Activated CD8-positive, alpha-beta memory T cell treated with anti-CD3 and anti-CD28 coated beads, Interleukin-2, amount 50 U/mL, for 24 hours (primary cell): ENCODE measurements around the gene SLC22A7.

Experiments used
- DNase-seq: peaks from one replicate; pipeline ENCODE4 v3.0.0-alpha.2; 2020; ENCODE audit errors: extremely low read depth

The SLC22A7 gene

DNA sequence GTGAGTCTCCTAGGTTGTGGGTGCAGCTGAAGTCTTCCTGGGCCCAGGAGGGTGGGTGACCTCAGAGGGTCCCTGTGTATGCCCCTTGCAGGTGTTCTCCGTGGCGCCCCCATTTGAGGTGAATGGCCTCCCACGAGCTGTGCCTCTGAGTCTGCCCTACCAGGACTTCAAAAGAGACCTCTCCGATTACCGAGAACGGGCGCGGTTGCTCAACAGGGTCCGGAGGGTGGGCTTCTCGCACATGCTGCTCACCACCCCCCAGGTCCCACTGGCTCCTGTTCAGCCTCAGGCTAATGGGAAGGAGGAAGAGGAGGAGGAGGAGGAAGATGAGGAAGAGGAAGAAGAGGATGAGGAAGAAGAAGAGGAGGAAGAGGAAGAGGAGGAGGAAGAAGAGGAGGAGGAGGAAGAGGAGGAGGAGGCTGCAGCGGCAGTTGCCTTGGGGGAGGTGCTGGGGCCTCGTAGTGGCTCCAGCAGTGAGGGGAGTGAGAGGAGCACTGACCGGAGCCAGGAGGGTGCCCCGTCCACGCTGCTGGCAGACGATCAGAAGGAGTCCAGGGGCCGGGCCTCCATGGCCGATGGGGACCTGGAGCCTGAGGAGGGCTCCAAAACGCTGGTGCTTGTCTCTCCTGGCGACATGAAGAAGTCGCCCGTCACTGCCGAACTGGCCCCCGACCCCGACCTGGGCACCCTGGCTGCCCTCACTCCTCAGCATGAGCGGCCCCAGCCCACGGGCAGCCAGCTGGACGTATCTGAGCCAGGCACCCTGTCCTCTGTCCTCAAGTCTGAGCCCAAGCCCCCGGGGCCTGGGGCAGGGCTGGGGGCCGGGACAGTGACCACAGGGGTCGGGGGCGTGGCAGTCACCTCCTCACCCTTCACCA is 15.2 kb upstream of the SLC22A7 start:
- DNase-seq: no peak

DNA sequence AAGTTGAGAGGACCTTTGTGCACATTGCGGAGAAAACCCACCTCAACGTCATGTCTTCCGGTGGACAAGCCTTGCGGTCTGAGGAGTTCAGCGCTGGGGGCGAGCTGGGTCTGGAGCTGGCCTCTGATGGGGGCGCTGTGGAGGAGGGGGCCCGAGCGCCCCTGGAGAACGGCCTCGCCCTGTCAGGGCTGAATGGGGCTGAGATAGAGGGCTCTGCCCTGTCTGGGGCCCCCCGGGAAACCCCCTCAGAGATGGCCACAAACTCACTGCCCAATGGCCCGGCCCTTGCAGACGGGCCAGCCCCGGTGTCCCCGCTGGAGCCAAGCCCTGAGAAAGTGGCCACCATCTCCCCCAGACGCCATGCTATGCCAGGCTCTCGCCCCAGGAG is 14.6 kb upstream of the SLC22A7 start:
- no peak for DNase-seq

- no peak for DNase-seq
Measured at GRCh38 chr6:43283905-43284304, 14.2 kb upstream of the SLC22A7 start.

DNA sequence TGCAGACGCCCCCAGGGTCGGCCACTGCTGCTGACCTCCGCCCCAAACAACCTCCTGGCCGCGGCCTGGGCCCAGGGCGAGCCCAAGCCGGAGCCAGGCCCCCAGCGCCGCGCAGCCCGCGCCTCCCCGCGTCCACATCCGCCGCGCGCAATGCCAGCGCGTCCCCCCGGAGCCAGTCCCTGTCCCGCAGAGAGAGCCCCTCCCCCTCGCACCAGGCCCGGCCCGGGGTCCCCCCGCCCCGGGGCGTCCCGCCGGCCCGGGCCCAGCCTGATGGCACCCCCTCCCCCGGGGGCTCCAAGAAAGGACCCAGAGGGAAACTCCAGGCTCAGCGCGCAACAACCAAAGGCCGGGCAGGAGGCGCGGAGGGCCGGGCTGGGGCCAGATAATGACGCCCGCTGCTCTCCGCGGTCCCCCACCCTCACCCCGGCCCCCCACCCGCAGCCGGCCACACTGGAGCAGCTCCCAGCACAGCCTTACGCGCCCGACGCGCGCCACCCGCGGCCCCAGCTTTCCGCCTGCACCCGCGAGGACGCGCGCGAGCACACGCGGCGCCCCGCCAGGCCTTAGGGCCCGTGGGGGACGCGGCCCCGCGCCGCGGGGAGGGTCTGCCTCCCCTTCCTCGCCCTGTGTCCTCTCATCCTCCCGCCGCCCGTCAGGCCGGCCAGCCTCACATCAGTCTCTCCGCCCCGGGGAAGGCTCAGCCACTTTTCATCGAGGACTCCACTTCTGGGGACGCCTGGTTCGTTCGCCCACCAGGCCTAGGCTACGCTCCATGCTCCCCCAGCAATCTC is 12.9 kb upstream of the SLC22A7 start:
- no peak for DNase-seq

DNA sequence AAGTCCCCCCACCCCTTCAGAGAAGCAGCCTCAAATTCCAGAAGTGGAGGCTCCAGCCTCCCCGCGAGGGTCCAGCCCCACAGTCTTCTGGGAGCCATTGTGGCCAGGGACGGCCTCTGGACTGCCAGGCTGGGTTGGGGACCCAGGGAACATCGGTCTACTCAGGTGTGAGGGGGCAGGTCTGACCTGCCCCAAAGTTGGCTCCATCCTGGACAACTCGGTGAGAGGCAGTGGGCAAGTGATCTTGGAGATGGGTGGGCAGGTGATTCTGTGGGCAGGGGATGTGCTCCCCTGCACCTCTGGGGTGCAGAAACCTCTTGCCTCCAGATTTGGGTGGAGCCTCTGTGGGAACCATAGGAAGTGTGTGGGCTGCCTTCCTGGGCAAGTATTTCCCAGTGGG is 12.2 kb upstream of the SLC22A7 start:
- no peak for DNase-seq

GRCh38 chr6:43286456-43286979 is 11.5 kb upstream of the SLC22A7 start:
- DNase-seq: no peak

- no peak for DNase-seq
Measured at GRCh38 chr6:43286980-43287716, 10.9 kb upstream of the SLC22A7 start.

DNA sequence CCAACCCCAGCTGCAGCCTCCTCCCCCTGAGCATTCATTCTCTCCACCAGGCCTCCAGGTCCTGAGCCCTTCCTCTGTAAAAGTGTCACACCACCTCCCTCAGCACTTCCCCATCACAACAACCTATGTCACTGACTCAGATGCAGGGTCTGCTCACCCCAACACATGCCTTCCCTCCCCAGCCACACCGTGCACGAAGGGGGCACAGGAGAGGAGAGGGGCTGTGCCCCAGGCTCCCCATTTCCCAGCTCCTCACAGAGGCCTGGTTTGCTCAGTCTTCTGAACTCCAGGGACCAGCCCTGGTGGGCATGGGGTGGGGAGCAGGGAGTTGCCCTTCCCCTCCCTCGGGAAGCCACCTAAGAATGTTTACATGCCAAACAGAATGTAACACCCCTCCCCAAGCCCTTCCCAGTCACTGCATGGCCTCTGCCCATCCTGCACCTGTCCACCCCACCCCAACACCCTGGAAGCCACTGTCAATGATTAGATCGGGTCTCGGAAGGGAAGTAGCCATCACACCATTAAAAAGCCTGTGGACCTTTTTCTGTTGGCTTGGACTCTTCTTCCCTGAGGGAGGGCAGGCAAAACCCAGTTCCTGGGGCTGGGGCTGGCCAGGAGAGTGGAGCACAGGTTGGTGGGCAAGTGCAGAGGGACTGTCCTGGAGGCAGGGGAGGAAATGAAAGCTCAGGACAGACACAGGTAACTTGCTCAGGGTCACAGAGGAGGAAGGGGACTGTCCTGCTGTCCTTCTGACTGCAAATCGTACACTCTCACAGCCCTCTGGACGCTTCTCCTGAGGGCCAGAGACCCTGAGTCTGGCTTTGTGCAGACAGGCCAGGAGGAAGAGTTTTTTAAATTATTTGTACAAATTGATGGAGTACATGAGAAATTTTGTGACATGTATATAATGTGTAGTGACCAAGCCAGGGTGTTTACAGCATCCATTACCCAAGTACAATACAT is 10.1 kb upstream of the SLC22A7 start:
- no peak for DNase-seq

DNA sequence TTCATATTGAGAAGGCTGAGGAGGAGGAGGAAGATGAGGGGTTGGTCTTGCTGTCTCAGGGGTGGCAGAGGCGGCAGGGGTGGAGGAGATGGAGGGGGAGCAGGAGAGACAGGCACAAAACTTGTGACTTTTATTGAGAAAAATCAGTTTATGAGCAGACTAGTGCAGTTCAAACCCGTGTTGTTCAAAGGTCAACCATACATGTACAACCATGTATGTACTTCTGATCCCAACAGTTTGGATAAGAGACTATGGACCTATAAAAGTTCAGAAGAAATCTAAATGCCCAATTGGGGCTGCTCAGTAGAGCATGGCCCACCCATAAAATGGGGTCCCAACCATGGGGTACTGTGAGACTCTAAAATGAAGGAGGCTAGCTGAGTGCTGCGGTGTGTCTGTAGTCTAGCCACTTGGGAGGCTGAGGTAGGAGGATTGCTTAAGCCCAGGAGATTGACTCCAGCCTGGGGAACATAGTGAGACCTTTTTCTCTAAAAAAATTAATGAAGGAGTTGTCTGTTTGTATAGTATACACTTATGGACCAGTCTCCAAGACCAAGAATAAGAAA is 7.6 kb upstream of the SLC22A7 start:
- no peak for DNase-seq

GRCh38 chr6:43290905-43291355 is 7.1 kb upstream of the SLC22A7 start:
- no peak for DNase-seq

GRCh38 chr6:43291708-43292107 is 6.4 kb upstream of the SLC22A7 start:
- DNase-seq: no peak

DNA sequence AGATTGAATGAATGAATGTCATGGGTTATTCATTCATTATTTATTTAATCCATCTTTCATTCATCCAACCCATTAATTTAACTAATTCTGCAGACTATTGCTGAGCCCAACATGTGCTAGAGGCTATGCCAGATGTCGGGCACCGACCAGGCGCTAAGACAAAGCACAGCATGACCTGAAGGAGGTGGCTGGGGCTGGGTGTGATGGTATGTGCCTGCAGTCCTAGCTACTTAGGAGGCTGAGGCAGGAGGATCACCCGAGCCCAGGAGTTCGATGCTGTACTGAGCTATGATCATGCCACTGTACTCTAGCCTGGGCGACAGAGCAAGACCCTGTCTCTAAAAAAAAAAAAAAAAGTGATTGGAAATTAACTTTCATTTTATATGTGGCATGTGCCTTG is 5.7 kb upstream of the SLC22A7 start:
- no peak for DNase-seq

- DNase-seq: no peak
Measured at GRCh38 chr6:43292763-43293318, 5.2 kb upstream of the SLC22A7 start.

GRCh38 chr6:43293698-43294097 is 4.4 kb upstream of the SLC22A7 start:
- DNase-seq: no peak

DNA sequence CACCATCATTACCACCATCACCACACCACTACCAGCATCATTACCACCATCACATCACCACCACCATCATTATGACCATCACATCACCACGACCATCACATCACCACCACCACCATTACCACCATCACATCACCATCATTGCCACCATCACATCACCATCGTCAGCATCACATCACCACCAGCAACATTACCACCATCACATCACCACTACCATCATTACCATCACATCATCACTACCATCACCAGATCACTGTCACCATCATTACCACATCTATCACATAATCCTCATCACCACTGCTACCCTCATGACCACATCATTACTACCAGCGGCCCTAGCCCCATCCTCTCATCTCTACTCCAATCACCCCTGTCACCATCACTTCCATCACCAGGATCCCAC is 3.5 kb upstream of the SLC22A7 start:
- no peak for DNase-seq

GRCh38 chr6:43295456-43295855 is 2.6 kb upstream of the SLC22A7 start:
- DNase-seq: no peak

- DNase-seq: no peak
Measured at GRCh38 chr6:43296780-43297497, 1.1 kb upstream of the SLC22A7 start.

DNA sequence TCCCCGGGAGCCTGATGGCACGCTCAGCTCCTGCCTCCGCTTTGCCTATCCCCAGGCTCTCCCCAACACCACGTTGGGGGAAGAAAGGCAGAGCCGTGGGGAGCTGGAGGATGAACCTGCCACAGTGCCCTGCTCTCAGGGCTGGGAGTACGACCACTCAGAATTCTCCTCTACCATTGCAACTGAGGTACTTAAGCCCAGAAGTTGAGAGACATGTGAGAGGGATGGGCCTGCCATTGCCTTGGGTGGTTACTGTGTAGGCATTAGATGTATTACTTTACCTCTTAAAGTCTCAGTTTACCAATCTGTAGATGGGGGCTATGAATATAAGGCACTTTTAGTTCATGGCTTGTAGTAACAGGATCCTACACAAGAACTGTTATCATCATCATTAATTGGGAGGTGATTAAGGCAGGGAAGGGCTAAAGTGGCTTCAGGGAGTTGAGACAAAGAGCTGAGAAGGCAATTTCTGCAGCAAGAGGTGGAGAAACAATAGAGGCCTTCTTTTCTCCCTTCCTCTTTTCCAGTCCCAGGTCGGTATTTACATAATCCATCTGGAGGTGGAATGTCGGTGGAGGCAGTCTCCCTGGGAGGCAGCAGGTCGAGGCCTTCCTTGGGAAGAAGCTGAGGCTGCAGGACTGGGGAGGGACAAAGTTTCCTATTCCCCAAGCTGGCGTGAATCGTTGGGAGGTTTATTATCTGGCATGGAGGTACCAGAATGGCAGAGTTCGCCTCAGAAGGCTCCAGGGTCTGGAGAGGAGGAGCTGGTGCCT is 691 bp downstream of the SLC22A7 start:
- no peak for DNase-seq
